Activated CD8-positive, alpha-beta T cell treated with anti-CD3 and anti-CD28 coated beads, Interleukin-2, amount 10 ng/mL, durations not matched to agents 7 days and 5 days (primary cell): ENCODE measurements around the gene PBX3. TPM values are rescaled to one million over a fixed set of nuclear protein-coding genes. Genes with fewer than 3 reads are reported as not detected.

Experiments
- ATAC-seq: fragments of 150-1000 bp; cut with Tn5 transposase; one replicate; pipeline ENCODE4 v1.10.0; 2021; ENCODE audit warnings: moderate library complexity
- CTCF ChIA-PET: fragments of 350-600 bp; sonication (Branson Sonifier 250); formaldehyde crosslinking; loops from one replicate; lab custom pipeline; 2021; ENCODE audit warnings: antibody characterized with exemption; lab: Charles Lee
- POLR2A ChIA-PET: fragments of 350-600 bp; sonication (Branson Sonifier 250); formaldehyde crosslinking; loops from one replicate; lab custom pipeline; 2021; ENCODE audit warnings: antibody characterized with exemption; lab: Charles Lee
- DNase-seq: peaks from one replicate; pipeline ENCODE4 v3.0.0-alpha.2; 2020
- H3K27ac Mint-ChIP-seq: one replicate; pipeline ENCODE4 v1.8.0; 2021; ENCODE audit warnings: mild to moderate bottlenecking, mixed read lengths
- H3K27me3 Mint-ChIP-seq: one replicate; pipeline ENCODE4 v1.8.0; 2021; ENCODE audit warnings: low read depth, mixed read lengths
- H3K36me3 Mint-ChIP-seq: one replicate; pipeline ENCODE4 v1.8.0; 2021; ENCODE audit warnings: low read depth, mixed read lengths
- H3K4me1 Mint-ChIP-seq: one replicate; pipeline ENCODE4 v1.8.0; 2021; ENCODE audit warnings: low read depth, mixed read lengths
- H3K4me3 Mint-ChIP-seq: one replicate; pipeline ENCODE4 v1.8.0; 2021; ENCODE audit warnings: mild to moderate bottlenecking, mixed read lengths
- H3K9me3 Mint-ChIP-seq: one replicate; pipeline ENCODE4 v1.8.0; 2022; ENCODE audit warnings: mixed read lengths; ENCODE audit not compliant: insufficient read depth
- total RNA-seq, 2 experiments: library from RNA; stranded (reverse); gene quantifications; one replicate each; pipeline ENCODE4 v1.2.3, GENCODE V29; 2021

Gene PBX3
- total RNA-seq, 2 experiments from 2014 or later: 22.0 to 24.4 TPM

GRCh38 chr9:125885405-125886034 is 138.3 kb downstream of the PBX3 start:
- H3K27me3 Mint-ChIP-seq: peaks cover 42% of the 10 kb centered on the region
- H3K36me3 Mint-ChIP-seq: no peaks in the 10 kb centered on the region
- ChIA-PET POLR2A (no interaction called here), CTCF (no interaction called here)
- H3K4me3 Mint-ChIP-seq: no peak overlapping the region
- ATAC-seq (no peak), DNase-seq (no peak)
- H3K27ac Mint-ChIP-seq: no peak overlapping the region
- peaks cover 10% of the 10 kb centered on the region for H3K4me1 Mint-ChIP-seq
- no peaks in the 10 kb centered on the region for H3K9me3 Mint-ChIP-seq

- ATAC-seq (no peak), DNase-seq (no peak)
- POLR2A ChIA-PET: no interaction called here
- H3K9me3 Mint-ChIP-seq: no peaks in the 10 kb centered on the region
- peaks cover 10% of the 10 kb centered on the region for H3K4me1 Mint-ChIP-seq
- CTCF ChIA-PET: no interaction called here
- H3K36me3 Mint-ChIP-seq: no peaks in the 10 kb centered on the region
- H3K4me3 Mint-ChIP-seq: no peak overlapping the region
- H3K27ac Mint-ChIP-seq: no peak overlapping the region
- H3K27me3 Mint-ChIP-seq: peaks cover 47% of the 10 kb centered on the region
Measured at GRCh38 chr9:125886365-125886764, 139.2 kb downstream of the PBX3 start.

GRCh38 chr9:125887172-125887571 is 140.0 kb downstream of the PBX3 start:
- ChIA-PET CTCF (interaction anchor here (0.7 to 1.3 kb wide), 3 partner anchors 13 to 328 kb away, joined by 3 to 5 read pairs (median 3); no protein-coding TSS in a partner anchor), POLR2A (no interaction called here)
- peaks cover 10% of the 10 kb centered on the region for H3K4me1 Mint-ChIP-seq
- H3K9me3 Mint-ChIP-seq: no peaks in the 10 kb centered on the region
- no peak overlapping the region for H3K4me3 Mint-ChIP-seq
- ATAC-seq (no peak), DNase-seq (no peak)
- no peaks in the 10 kb centered on the region for H3K36me3 Mint-ChIP-seq
- H3K27me3 Mint-ChIP-seq: peaks cover 47% of the 10 kb centered on the region
- no peak overlapping the region for H3K27ac Mint-ChIP-seq

GRCh38 chr9:125888211-125888610 is 141.0 kb downstream of the PBX3 start:
- Mint-ChIP-seq H3K4me3 (no peak overlapping the region), H3K36me3 (no peaks in the 10 kb centered on the region), H3K27ac (no peak overlapping the region), H3K27me3 (peaks cover 47% of the 10 kb centered on the region), H3K9me3 (no peaks in the 10 kb centered on the region), H3K4me1 (peaks cover 10% of the 10 kb centered on the region)
- CTCF ChIA-PET: interaction anchor here (0.6 to 1.3 kb wide), 2 partner anchors 26 to 162 kb away, joined by 3 read pairs; no protein-coding TSS in a partner anchor
- POLR2A ChIA-PET: no interaction called here
- DNase-seq (no peak), ATAC-seq (no peak)

GRCh38 chr9:125889112-125889475 is 141.9 kb downstream of the PBX3 start:
- peaks cover 41% of the 10 kb centered on the region for H3K27me3 Mint-ChIP-seq
- CTCF ChIA-PET: interaction anchor here (1.3 kb wide), 1 partner anchor 25 kb away, joined by 3 read pairs; no protein-coding TSS in a partner anchor
- peaks cover 10% of the 10 kb centered on the region for H3K4me1 Mint-ChIP-seq
- H3K4me3 Mint-ChIP-seq: peak overlapping the region; percentile 17
- no peak for DNase-seq
- H3K27ac Mint-ChIP-seq: no peak overlapping the region
- H3K36me3 Mint-ChIP-seq: no peaks in the 10 kb centered on the region
- ATAC-seq: peak; percentile 25
- H3K9me3 Mint-ChIP-seq: no peaks in the 10 kb centered on the region
- POLR2A ChIA-PET: no interaction called here

- peak overlapping the region; percentile 57 for H3K4me3 Mint-ChIP-seq
- ChIA-PET CTCF (interaction anchor here (1.3 kb wide), 1 partner anchor 25 kb away, joined by 3 read pairs; no protein-coding TSS in a partner anchor), POLR2A (no interaction called here)
- peaks cover 10% of the 10 kb centered on the region for H3K4me1 Mint-ChIP-seq
- no peaks in the 10 kb centered on the region for H3K36me3 Mint-ChIP-seq
- ATAC-seq (peak; percentile 90), DNase-seq (peak; percentile 29)
- no peaks in the 10 kb centered on the region for H3K9me3 Mint-ChIP-seq
- no peak overlapping the region for H3K27ac Mint-ChIP-seq
- peaks cover 43% of the 10 kb centered on the region for H3K27me3 Mint-ChIP-seq
Measured at GRCh38 chr9:125889476-125890419, 142.6 kb downstream of the PBX3 start.

- ChIA-PET POLR2A (no interaction called here), CTCF (no interaction called here)
- Mint-ChIP-seq H3K27me3 (peaks cover 39% of the 10 kb centered on the region), H3K27ac (no peak overlapping the region), H3K4me1 (peaks cover 10% of the 10 kb centered on the region), H3K4me3 (no peak overlapping the region), H3K36me3 (no peaks in the 10 kb centered on the region), H3K9me3 (no peaks in the 10 kb centered on the region)
- no peak for ATAC-seq
- DNase-seq: no peak
Measured at GRCh38 chr9:125890826-125891225, 143.7 kb downstream of the PBX3 start.

DNA sequence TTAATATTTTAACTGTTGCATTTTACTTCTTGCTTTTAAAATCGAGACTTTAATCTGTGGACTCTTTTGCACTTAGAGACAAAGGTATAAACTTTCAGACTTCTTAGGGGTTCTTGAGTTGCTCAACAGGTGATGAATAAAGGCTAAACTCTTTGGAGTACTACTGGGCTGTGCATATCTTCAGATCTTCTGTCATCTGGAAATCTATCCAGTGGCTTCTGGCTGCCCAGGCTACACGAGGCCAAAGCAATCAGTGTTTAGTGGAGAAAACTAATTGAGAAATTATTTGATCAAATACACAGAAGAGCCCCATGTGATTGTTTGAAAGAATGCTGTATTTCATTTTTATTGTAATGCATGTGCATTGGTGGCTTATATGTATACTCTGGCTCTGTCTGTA is 146.1 kb downstream of the PBX3 start:
- ATAC-seq: no peak
- ChIA-PET CTCF (interaction anchor here (1.3 kb wide), 1 partner anchor 11 kb away, joined by 3 read pairs; no protein-coding TSS in a partner anchor), POLR2A (no interaction called here)
- no peak overlapping the region for H3K27ac Mint-ChIP-seq
- H3K4me1 Mint-ChIP-seq: peaks cover 10% of the 10 kb centered on the region
- H3K36me3 Mint-ChIP-seq: no peaks in the 10 kb centered on the region
- DNase-seq: no peak
- H3K9me3 Mint-ChIP-seq: no peaks in the 10 kb centered on the region
- H3K4me3 Mint-ChIP-seq: no peak overlapping the region
- peaks cover 27% of the 10 kb centered on the region for H3K27me3 Mint-ChIP-seq

DNA sequence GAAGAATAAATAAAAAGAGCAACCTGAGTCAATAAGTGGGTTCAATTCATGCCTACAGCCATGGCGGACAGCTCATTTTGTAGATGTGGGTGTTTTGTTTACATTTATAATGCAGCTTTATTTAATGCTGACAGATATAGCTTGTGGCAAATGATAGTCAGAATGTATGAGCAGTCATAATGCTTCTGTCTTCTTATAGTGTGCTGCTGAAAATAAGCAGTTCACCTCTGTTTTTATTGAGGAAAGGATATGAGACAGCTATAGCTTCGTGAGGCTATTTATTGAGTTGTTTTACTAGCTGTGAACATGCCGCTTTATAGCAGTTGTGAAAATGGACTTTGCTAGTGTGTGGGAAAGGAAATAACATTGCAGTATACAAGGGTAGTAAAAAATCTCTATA is 147.4 kb downstream of the PBX3 start:
- Mint-ChIP-seq H3K4me3 (no peak overlapping the region), H3K27me3 (peaks cover 15% of the 10 kb centered on the region), H3K4me1 (peaks cover 3% of the 10 kb centered on the region), H3K27ac (no peak overlapping the region), H3K9me3 (no peaks in the 10 kb centered on the region), H3K36me3 (no peaks in the 10 kb centered on the region)
- ChIA-PET POLR2A (no interaction called here), CTCF (no interaction called here)
- no peak for ATAC-seq
- DNase-seq: no peak

DNA sequence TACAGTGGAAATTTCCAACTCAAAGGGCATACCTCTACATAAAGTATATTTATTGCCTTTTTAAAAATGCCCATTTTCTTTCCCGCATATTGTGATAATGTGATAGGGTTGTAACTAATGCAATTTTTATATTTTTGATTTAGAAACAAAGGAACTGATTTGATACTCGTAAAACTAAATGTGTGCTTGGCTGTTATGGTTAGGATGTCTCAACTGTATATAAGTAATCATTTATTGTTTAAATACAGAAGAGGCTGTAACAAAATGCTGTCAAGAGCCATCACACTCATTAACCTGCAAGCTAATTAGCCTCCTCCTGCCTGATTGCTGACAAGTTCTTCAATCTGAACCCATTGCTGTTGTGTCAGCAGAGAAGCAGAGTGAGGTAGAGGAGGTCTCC is 149.2 kb downstream of the PBX3 start:
- DNase-seq: no peak
- H3K4me3 Mint-ChIP-seq: no peak overlapping the region
- H3K4me1 Mint-ChIP-seq: no peaks in the 10 kb centered on the region
- H3K27ac Mint-ChIP-seq: no peak overlapping the region
- ChIA-PET CTCF (no interaction called here), POLR2A (no interaction called here)
- ATAC-seq: no peak
- peaks cover 5% of the 10 kb centered on the region for H3K27me3 Mint-ChIP-seq
- H3K36me3 Mint-ChIP-seq: no peaks in the 10 kb centered on the region
- H3K9me3 Mint-ChIP-seq: no peaks in the 10 kb centered on the region

DNA sequence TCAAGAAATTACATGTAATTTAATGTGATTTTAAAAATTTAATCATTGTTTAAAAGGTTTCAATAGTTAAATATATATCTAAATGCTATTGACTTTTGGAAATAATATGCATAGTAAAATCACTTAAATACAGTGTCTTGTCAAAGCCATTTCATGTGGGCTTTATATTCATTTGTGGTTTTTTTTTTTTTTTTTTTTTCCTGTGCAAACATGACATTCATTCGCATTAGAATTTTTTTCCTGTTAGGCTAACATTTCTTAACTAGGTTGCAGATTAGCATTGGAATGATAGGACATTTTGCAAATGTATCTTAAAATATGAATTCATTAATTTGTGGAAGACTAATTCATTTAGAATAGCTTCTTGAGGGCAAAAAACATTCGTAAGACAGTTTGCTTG is 149.8 kb downstream of the PBX3 start:
- ATAC-seq (no peak), DNase-seq (no peak)
- Mint-ChIP-seq H3K9me3 (no peaks in the 10 kb centered on the region), H3K4me1 (no peaks in the 10 kb centered on the region), H3K27ac (no peak overlapping the region), H3K27me3 (peaks cover 5% of the 10 kb centered on the region), H3K36me3 (no peaks in the 10 kb centered on the region), H3K4me3 (no peak overlapping the region)
- ChIA-PET POLR2A (no interaction called here), CTCF (no interaction called here)

- ATAC-seq (no peak), DNase-seq (no peak)
- Mint-ChIP-seq H3K4me1 (no peaks in the 10 kb centered on the region), H3K27ac (no peak overlapping the region), H3K36me3 (no peaks in the 10 kb centered on the region), H3K9me3 (no peaks in the 10 kb centered on the region), H3K27me3 (peaks cover 5% of the 10 kb centered on the region), H3K4me3 (no peak overlapping the region)
- CTCF ChIA-PET: no interaction called here
- POLR2A ChIA-PET: no interaction called here
Measured at GRCh38 chr9:125897481-125897880, 150.3 kb downstream of the PBX3 start.
